GM21360 (cell line): ENCODE data around the gene TTC39C.

Experiments
- ATAC-seq: cut with Tn5 transposase; IDR thresholded peaks from one replicate; pipeline ENCODE4 v1.9.1; 2021; ENCODE audit warnings: mild to moderate bottlenecking, moderate library complexity; ENCODE audit not compliant: unreplicated experiment

The TTC39C gene

DNA sequence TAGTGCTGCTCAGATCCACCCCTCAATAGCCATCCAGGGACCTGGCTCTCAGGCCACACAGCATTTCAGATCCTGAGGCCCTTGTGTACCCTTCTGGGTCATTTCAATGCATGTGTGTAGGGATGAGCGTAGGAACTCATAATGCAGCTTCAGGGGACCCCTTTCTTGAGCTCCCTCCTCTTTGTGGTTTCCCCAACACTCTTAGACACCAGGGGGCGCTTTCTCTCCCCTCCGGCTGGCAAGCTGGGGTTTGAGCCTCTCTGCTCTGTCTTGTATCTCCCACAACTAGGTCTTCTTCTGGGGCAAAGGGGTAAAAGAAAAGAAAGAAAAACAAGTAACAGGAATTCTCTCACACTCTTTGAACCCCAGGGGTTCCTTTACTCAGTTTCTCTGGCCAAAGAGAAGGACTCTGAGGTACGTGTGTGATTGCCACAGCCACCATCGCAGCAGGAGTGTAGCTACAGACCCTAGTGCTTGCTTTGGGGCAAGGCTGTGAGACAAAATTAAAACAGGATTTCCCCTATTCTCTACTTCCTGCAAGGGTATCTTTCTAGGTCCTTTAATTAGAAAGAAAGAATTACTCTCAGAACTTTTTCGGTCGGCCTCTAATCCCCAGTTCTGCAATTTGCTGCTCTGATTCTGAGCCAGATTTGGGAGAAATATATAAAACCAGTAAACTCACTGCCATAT lies 162.3 kb downstream of the TTC39C start:
- ATAC-seq, result peak; percentile 90

DNA sequence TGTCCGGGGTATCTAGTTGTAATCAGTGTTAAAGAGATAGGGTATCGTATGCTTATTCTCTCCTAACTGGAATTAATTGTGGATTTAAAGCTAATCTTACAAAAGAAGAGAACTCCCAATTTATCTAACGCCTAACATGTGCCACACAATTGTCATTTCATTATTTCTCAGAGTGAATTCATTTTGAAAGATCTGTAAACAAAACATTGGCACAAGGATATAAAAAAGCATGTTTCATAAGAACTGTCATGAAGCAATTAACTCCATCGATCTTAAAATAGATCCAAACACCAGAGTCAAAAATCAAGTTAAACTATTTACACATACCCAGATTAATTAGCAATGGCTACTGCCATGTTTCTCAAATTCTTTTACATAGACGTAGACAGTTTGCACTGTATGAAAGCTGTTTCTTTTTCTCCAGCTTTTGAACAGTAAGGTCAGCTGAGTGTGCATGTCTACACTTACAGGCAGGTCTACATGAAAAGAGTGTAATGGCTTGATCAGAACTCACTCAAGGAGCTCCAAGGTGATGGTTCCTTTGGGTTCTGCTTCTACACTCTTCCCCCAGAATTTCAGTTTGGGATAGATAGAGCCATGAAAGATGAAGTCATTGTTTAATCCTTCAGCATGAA lies 163.1 kb downstream of the TTC39C start:
- ATAC-seq, result no peak

DNA sequence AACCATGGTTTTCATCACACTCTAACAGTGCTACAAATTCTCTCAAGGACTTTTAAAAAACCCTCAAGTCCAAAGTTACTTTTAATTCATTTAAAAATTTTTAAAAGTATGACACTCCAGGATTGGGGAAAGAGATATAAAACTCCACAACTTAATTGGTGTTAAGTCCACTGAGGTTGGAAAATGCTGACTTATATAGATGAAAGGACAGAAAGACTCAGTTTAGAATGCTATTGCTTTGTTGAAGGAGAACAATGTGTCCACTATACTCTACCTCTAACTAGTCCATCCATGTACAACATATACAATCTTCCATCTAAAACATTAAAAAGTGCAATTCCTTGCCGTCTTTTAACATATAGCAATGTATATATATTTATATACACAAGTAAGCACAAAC lies 165.5 kb downstream of the TTC39C start:
- ATAC-seq, result no peak

DNA sequence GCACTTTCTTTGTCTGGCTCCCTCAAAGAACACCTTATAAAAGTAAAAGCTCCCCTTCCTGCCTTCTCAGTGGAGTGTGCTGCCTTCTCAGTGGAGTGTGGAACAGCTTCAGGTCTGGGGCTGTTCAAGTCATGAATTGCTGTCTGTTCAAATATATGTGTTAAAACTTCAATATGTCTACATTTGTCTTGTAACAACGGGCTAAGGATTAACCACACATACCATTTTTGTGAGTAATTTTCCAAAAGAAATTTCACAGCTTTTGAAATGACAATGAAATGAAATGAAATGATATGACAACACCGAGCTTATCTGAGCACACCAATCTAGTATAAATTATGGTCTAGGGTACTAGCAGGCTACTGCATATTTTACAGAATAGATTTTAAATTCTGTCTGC lies 167.3 kb downstream of the TTC39C start:
- no peak for ATAC-seq
